CD4-positive, alpha-beta memory T cell (primary cell): ENCODE data around the gene STAT2. TPM values are rescaled to one million over a fixed set of nuclear protein-coding genes. Genes with fewer than 3 reads are reported as not detected.

Experiments used
- CTCF ChIA-PET: fragments of 350-600 bp; sonication (Branson Sonifier 250); formaldehyde crosslinking; loops from one replicate; lab custom pipeline; 2021; ENCODE audit warnings: inconsistent platforms; ENCODE audit not compliant: partially characterized antibody; lab: Charles Lee
- POLR2A ChIA-PET: fragments of 350-600 bp; sonication (Branson Sonifier 250); formaldehyde crosslinking; loops from one replicate; lab custom pipeline; 2021; ENCODE audit not compliant: partially characterized antibody; lab: Charles Lee
- DNase-seq, 5 donors: peaks; one replicate each; pipeline versions ENCODE4 v3.0.0 to v3.0.0-alpha.2; 2020 to 2022; ENCODE audit warnings: mixed read lengths in 1 of 5
- H3K27ac ChIP-seq: one replicate; pipeline ENCODE4 v1.7.0; 2013; ENCODE audit warnings: low read depth, low read length
- H3K27me3 ChIP-seq: 2 replicates; pipeline ENCODE4 v1.7.0; 2013; ENCODE audit warnings: mild to moderate bottlenecking, low read length, moderate library complexity; ENCODE audit not compliant: insufficient read depth
- H3K36me3 ChIP-seq: 2 replicates; pipeline ENCODE4 v1.7.0; 2013; ENCODE audit warnings: mild to moderate bottlenecking, low read length, moderate library complexity; ENCODE audit not compliant: insufficient read depth
- H3K4me1 ChIP-seq: 2 replicates; pipeline ENCODE4 v1.7.0; 2013; ENCODE audit warnings: mild to moderate bottlenecking, low read length, moderate library complexity; ENCODE audit not compliant: insufficient read depth
- H3K4me3 ChIP-seq, 2 donors: one replicate each; pipeline ENCODE4 v1.7.0; 2013; ENCODE audit warnings: low read length in 2 of 2, mild to moderate bottlenecking in 1 of 2
- H3K9me3 ChIP-seq, 2 donors: one replicate each; pipeline ENCODE4 v1.7.0; 2013; ENCODE audit warnings: low read length in 2 of 2, control low read depth in 1 of 2; ENCODE audit not compliant: control insufficient read depth in 1 of 2
- H3K27ac Mint-ChIP-seq, 7 donors: one replicate each; pipeline ENCODE4 v1.8.0; 2020 to 2021; ENCODE audit warnings: mixed read lengths in 7 of 7, mild to moderate bottlenecking in 6 of 7, inconsistent platforms in 3 of 7, moderate library complexity in 3 of 7
- H3K27me3 Mint-ChIP-seq, 2 donors: one replicate each; pipeline ENCODE4 v1.8.0; 2020 to 2021; ENCODE audit warnings: mixed read lengths in 2 of 2
- H3K36me3 Mint-ChIP-seq, 2 donors: one replicate each; pipeline ENCODE4 v1.8.0; 2020 to 2021; ENCODE audit warnings: mixed read lengths in 2 of 2, inconsistent platforms in 1 of 2, mild to moderate bottlenecking in 1 of 2
- H3K4me1 Mint-ChIP-seq, 4 donors: one replicate each; pipeline ENCODE4 v1.8.0; 2020 to 2021; ENCODE audit warnings: mixed read lengths in 4 of 4, mild to moderate bottlenecking in 1 of 4
- H3K4me3 Mint-ChIP-seq, 8 donors: one replicate each; pipeline ENCODE4 v1.8.0; 2020 to 2021; ENCODE audit warnings: mixed read lengths in 8 of 8, mild to moderate bottlenecking in 7 of 8, moderate library complexity in 6 of 8, inconsistent platforms in 3 of 8
- H3K9me3 Mint-ChIP-seq, 8 donors: one replicate each; pipeline ENCODE4 v1.8.0; 2020 to 2021; ENCODE audit warnings: mixed read lengths in 8 of 8, mild to moderate bottlenecking in 5 of 8, inconsistent platforms in 3 of 8, moderate library complexity in 1 of 8
- intact Hi-C: fragments of 100-400 bp; cut with micrococcal nuclease; formaldehyde crosslinking; loops from one replicate; pipeline ENCODE4 v1.15.1; 2023
- polyA plus RNA-seq, 2 donors: library from polyadenylated mRNA; unstranded; fragments of 300-500 nt; fragmentation: Illumina TruSeq; gene quantifications; one replicate each; pipeline ENCODE4 v1.2.3, GENCODE V29; 2021
- total RNA-seq, 2 experiments: library from RNA; stranded (reverse); gene quantifications; one replicate each; pipeline ENCODE4 v1.2.3, GENCODE V29; 2021

Gene STAT2
- total and polyA plus RNA-seq, 4 experiments from 2014 or later: 74.4 to 193 (median 136) TPM

GRCh38 chr12:56321027-56321426 lies 38.9 kb downstream of the STAT2 start:
- CTCF ChIA-PET: interaction anchor here (0.5 to 0.7 kb wide), 3 partner anchors 118 to 965 kb away, joined by 3 to 4 read pairs (median 3); no protein-coding TSS in a partner anchor
- no peak overlapping the region for H3K4me3 Mint-ChIP-seq
- H3K4me1 Mint-ChIP-seq: peaks cover 0 to 6% (median 2%) of the 10 kb centered on the region in 4 donors
- Histone ChIP-seq H3K27me3 (no peaks in the 10 kb centered on the region), H3K4me1 (peaks cover 5% of the 10 kb centered on the region), H3K9me3 (no peaks in the 10 kb centered on the region), H3K36me3 (peaks cover 47% of the 10 kb centered on the region), H3K27ac (no peak overlapping the region), H3K4me3 (no peak overlapping the region)
- no peaks in the 10 kb centered on the region for H3K9me3 Mint-ChIP-seq
- H3K27me3 Mint-ChIP-seq: no peaks in the 10 kb centered on the region
- H3K27ac Mint-ChIP-seq: no peak overlapping the region
- DNase-seq: no peak
- intact Hi-C loops: no loop called here
- POLR2A ChIA-PET: interaction anchor here (0.5 kb wide), 1 partner anchor 144 kb away, joined by 3 read pairs; no protein-coding TSS in a partner anchor
- peaks cover 43 to 57% of the 10 kb centered on the region in 2 donors for H3K36me3 Mint-ChIP-seq

- H3K36me3 ChIP-seq: peaks cover 15% of the 10 kb centered on the region
- POLR2A ChIA-PET: interaction anchor here (2.6 to 4.4 kb wide), 3 partner anchors 18 to 131 kb away, joined by 19 to 109 read pairs (median 59); partner anchors contain the start of genes IL23A, PAN2, STAT2 and TIMELESS
Measured at GRCh38 chr12:56317675-56318074, 42.2 kb downstream of the STAT2 start.

GRCh38 chr12:56315622-56316473 lies 44.1 kb downstream of the STAT2 start, which contains the start of gene CNPY2:
CNPY2 (minus strand) TSS chr12:56315988; CDS start chr12:56315217, 771 bp downstream.
- peak within 1 kb of the TSS; percentile 97 to 100 (median 98) for H3K4me3 Mint-ChIP-seq
- no peaks in the 10 kb centered on the region for H3K27me3 Mint-ChIP-seq
- POLR2A ChIA-PET: interaction anchor here (0.6 to 4.4 kb wide), 36 partner anchors 9 to 796 kb away, joined by 3 to 109 read pairs (median 5); partner anchors contain the start of genes ANKRD52, BLOC1S1, COQ10A and DGKA
- peak within 1 kb of the TSS; percentile 95 for H3K27ac ChIP-seq
- no peaks in the 10 kb centered on the region for H3K9me3 Mint-ChIP-seq
- peak within 1 kb of the TSS; percentile 98 to 100 (median 99) for H3K27ac Mint-ChIP-seq
- H3K36me3 Mint-ChIP-seq: peaks cover 10 to 30% of the 10 kb centered on the region in 2 donors
- peaks cover 1 to 25% (median 13%) of the 10 kb centered on the region in 4 donors for H3K4me1 Mint-ChIP-seq
- H3K9me3 ChIP-seq: no peaks in the 10 kb centered on the region
- peak; percentile 93 to 97 (median 95) for DNase-seq
- intact Hi-C loops: loop anchor here (1.0 to 2.0 kb wide), 8 partner anchors 16 to 197 kb away; partner anchors contain the start of genes CS, IL23A, PAN2 and SPRYD4
- H3K27me3 ChIP-seq: no peaks in the 10 kb centered on the region
- peak within 1 kb of the TSS; percentile 99 to 100 for H3K4me3 ChIP-seq
- H3K4me1 ChIP-seq: peaks cover 18% of the 10 kb centered on the region
- CTCF ChIA-PET: interaction anchor here (0.7 to 4.4 kb wide), 18 partner anchors 12 to 321 kb away, joined by 3 to 37 read pairs (median 4); partner anchors contain the start of genes IL23A, PAN2, SMARCC2 and SPRYD4
- peaks cover 9% of the 10 kb centered on the region for H3K36me3 ChIP-seq

More at GRCh38 chr12:56317675-56318074, 42.2 kb downstream of the STAT2 start:
- Mint-ChIP-seq H3K4me1 (peaks cover 1 to 25% (median 13%) of the 10 kb centered on the region in 4 donors), H3K27ac (peak overlapping the region in 6 of 7 donors; percentile 42 to 74 (median 54)), H3K9me3 (no peaks in the 10 kb centered on the region), H3K4me3 (no peak overlapping the region), H3K27me3 (no peaks in the 10 kb centered on the region), H3K36me3 (peaks cover 16 to 33% of the 10 kb centered on the region in 2 donors)
- Histone ChIP-seq H3K4me1 (peaks cover 18% of the 10 kb centered on the region), H3K9me3 (no peaks in the 10 kb centered on the region), H3K27ac (no peak overlapping the region), H3K4me3 (no peak overlapping the region), H3K27me3 (no peaks in the 10 kb centered on the region)
- intact Hi-C loops: loop anchor here (2.0 kb wide), 1 partner anchor 199 kb away; the partner anchor contains the start of gene ZC3H10
- CTCF ChIA-PET: interaction anchor here (1.0 to 4.4 kb wide), 3 partner anchors 19 to 146 kb away, joined by 3 to 37 read pairs (median 6); partner anchors contain the start of gene TIMELESS
- DNase-seq: no peak

GRCh38 chr12:56315249-56315621 lies 44.7 kb downstream of the STAT2 start:
- Histone ChIP-seq H3K27me3 (no peaks in the 10 kb centered on the region), H3K9me3 (no peaks in the 10 kb centered on the region), H3K36me3 (peaks cover 9% of the 10 kb centered on the region), H3K4me3 (peak overlapping the region; percentile 99 to 100), H3K4me1 (peaks cover 18% of the 10 kb centered on the region), H3K27ac (peak overlapping the region; percentile 95)
- peak overlapping the region; percentile 98 to 100 (median 99) for H3K27ac Mint-ChIP-seq
- H3K36me3 Mint-ChIP-seq: peaks cover 15 to 35% of the 10 kb centered on the region in 2 donors
- no peaks in the 10 kb centered on the region for H3K9me3 Mint-ChIP-seq
- ChIA-PET CTCF (interaction anchor here (0.7 to 4.4 kb wide), 9 partner anchors 17 to 195 kb away, joined by 3 to 37 read pairs (median 6); partner anchors contain the start of genes IL23A, SMARCC2 and STAT2), POLR2A (interaction anchor here (0.6 to 4.4 kb wide), 32 partner anchors 8 to 796 kb away, joined by 3 to 109 read pairs (median 5); partner anchors contain the start of genes ANKRD52, COQ10A, DNAJC14 and ESYT1)
- no peaks in the 10 kb centered on the region for H3K27me3 Mint-ChIP-seq
- H3K4me3 Mint-ChIP-seq: peak overlapping the region; percentile 97 to 100 (median 98)
- DNase-seq: peak in 1 of 5 donors; percentile 5
- peaks cover 1 to 25% (median 13%) of the 10 kb centered on the region in 4 donors for H3K4me1 Mint-ChIP-seq
- intact Hi-C loops: no loop called here

- Mint-ChIP-seq H3K36me3 (peaks cover 11 to 36% of the 10 kb centered on the region in 2 donors), H3K9me3 (no peaks in the 10 kb centered on the region), H3K4me1 (peaks cover 1 to 19% (median 11%) of the 10 kb centered on the region in 4 donors), H3K27me3 (no peaks in the 10 kb centered on the region), H3K4me3 (no peak overlapping the region), H3K27ac (peak overlapping the region in 2 of 7 donors; percentile 37 to 72)
- intact Hi-C loops: no loop called here
- Histone ChIP-seq H3K27ac (no peak overlapping the region), H3K27me3 (no peaks in the 10 kb centered on the region), H3K4me3 (no peak overlapping the region), H3K4me1 (peaks cover 13% of the 10 kb centered on the region), H3K36me3 (peaks cover 10% of the 10 kb centered on the region), H3K9me3 (no peaks in the 10 kb centered on the region)
- POLR2A ChIA-PET: interaction anchor here (1.2 to 1.6 kb wide), 2 partner anchors 11 to 22 kb away, joined by 3 to 4 read pairs; partner anchors contain the start of gene PAN2
- DNase-seq: no peak
- CTCF ChIA-PET: interaction anchor here (0.7 to 4.5 kb wide), 6 partner anchors 13 to 192 kb away, joined by 3 to 18 read pairs (median 4); partner anchors contain the start of genes ANKRD52 and ZC3H10
Measured at GRCh38 chr12:56311003-56311402, 48.9 kb downstream of the STAT2 start.

GRCh38 chr12:56308714-56309113 lies 51.2 kb downstream of the STAT2 start:
- Mint-ChIP-seq H3K9me3 (no peaks in the 10 kb centered on the region), H3K27ac (peak overlapping the region in 1 of 7 donors; percentile 60), H3K4me3 (no peak overlapping the region), H3K4me1 (no peaks in the 10 kb centered on the region), H3K27me3 (no peaks in the 10 kb centered on the region), H3K36me3 (peaks cover 14 to 32% of the 10 kb centered on the region in 2 donors)
- Histone ChIP-seq H3K27ac (no peak overlapping the region), H3K27me3 (no peaks in the 10 kb centered on the region), H3K9me3 (no peaks in the 10 kb centered on the region), H3K36me3 (peaks cover 10% of the 10 kb centered on the region), H3K4me1 (no peaks in the 10 kb centered on the region), H3K4me3 (no peak overlapping the region)
- POLR2A ChIA-PET: interaction anchor here (2.1 kb wide), 1 partner anchor 9 kb away, joined by 6 read pairs; no protein-coding TSS in a partner anchor
- intact Hi-C loops: no loop called here
- CTCF ChIA-PET: interaction anchor here (0.6 to 4.5 kb wide), 4 partner anchors 23 to 999 kb away, joined by 3 to 18 read pairs (median 6); partner anchors contain the start of gene IL23A
- DNase-seq: no peak
